GM23338 (cell line): ENCODE measurements around the gene FKBP1A. TPM values are rescaled to one million over a fixed set of nuclear protein-coding genes. Genes with fewer than 3 reads are reported as not detected.

ENCODE experiments used
- ATAC-seq: fragments of 200-7000 bp; cut with Tn5 transposase; 3 replicates; pipeline ENCODE4 v1.9.1; 2020
- DNase-seq: peaks from one replicate; pipeline ENCODE4 v3.0.0-alpha.2; 2015; ENCODE audit warnings: low spot score
- H2AFZ ChIP-seq: fragments of 200-600 bp; sonication (generic); 2 replicates; pipeline ENCODE4 v1.8.0; 2016; ENCODE audit warnings: antibody characterized with exemption, mild to moderate bottlenecking, moderate library complexity
- H3F3A ChIP-seq: fragments of 200-600 bp; sonication (generic); replicated peaks from 2 replicates; pipeline ENCODE4 v1.8.0; 2017; ENCODE audit warnings: antibody characterized with exemption, mixed run types, low read depth
- H3K27ac ChIP-seq: fragments of 200-600 bp; sonication (generic); 2 replicates; pipeline ENCODE4 v1.6.1; 2016; ENCODE audit warnings: low read depth
- H3K27me3 ChIP-seq: fragments of 200-600 bp; sonication (generic); 2 replicates; pipeline ENCODE4 v1.8.0; 2016; ENCODE audit warnings: mild to moderate bottlenecking, mixed run types, moderate library complexity; ENCODE audit not compliant: insufficient read depth
- H3K36me3 ChIP-seq: fragments of 200-600 bp; sonication (generic); 2 replicates; pipeline ENCODE4 v1.8.0; 2016; ENCODE audit warnings: mild to moderate bottlenecking; ENCODE audit not compliant: insufficient read depth
- H3K4me1 ChIP-seq: fragments of 200-600 bp; sonication (generic); 2 replicates; pipeline ENCODE4 v1.8.0; 2016; ENCODE audit warnings: mild to moderate bottlenecking, moderate library complexity; ENCODE audit not compliant: insufficient read depth
- H3K4me2 ChIP-seq: fragments of 200-600 bp; sonication (generic); 2 replicates; pipeline ENCODE4 v1.7.1; 2017; ENCODE audit warnings: mixed run types
- H3K4me3 ChIP-seq: fragments of 200-600 bp; sonication (generic); 2 replicates; pipeline ENCODE4 v1.6.1; 2016; ENCODE audit warnings: mixed run types
- H3K79me2 ChIP-seq: fragments of 200-600 bp; sonication (generic); replicated peaks from 2 replicates; pipeline ENCODE4 v1.8.0; 2017; ENCODE audit warnings: mild to moderate bottlenecking; ENCODE audit not compliant: insufficient read depth
- H3K9me2 ChIP-seq: fragments of 200-600 bp; sonication (generic); 2 replicates; pipeline ENCODE4 v1.8.0; 2017; ENCODE audit not compliant: insufficient read depth
- H4K20me1 ChIP-seq: fragments of 200-600 bp; sonication (generic); replicated peaks from 2 replicates; pipeline ENCODE4 v1.8.0; 2017; ENCODE audit warnings: mild to moderate bottlenecking; ENCODE audit not compliant: insufficient read depth
- H3K27ac Mint-ChIP-seq: 2 replicates; pipeline ENCODE4 v1.8.0; 2020; ENCODE audit warnings: inconsistent platforms, mild to moderate bottlenecking, moderate library complexity, mixed read lengths
- H3K27me3 Mint-ChIP-seq: 3 replicates; pipeline ENCODE4 v1.8.0; 2022; ENCODE audit warnings: low read depth, mild to moderate bottlenecking, moderate library complexity, mixed read lengths, inconsistent platforms; ENCODE audit not compliant: insufficient read depth, poor library complexity
- H3K36me3 Mint-ChIP-seq: 3 replicates; pipeline ENCODE4 v1.8.0; 2021; ENCODE audit warnings: low read depth, mild to moderate bottlenecking, inconsistent platforms, moderate library complexity, mixed read lengths
- H3K4me1 Mint-ChIP-seq: 3 replicates; pipeline ENCODE4 v1.8.0; 2020; ENCODE audit warnings: mild to moderate bottlenecking, inconsistent platforms, mixed read lengths
- H3K4me3 Mint-ChIP-seq: 3 replicates; pipeline ENCODE4 v1.8.0; 2021; ENCODE audit warnings: moderate library complexity, mild to moderate bottlenecking, inconsistent platforms, mixed read lengths
- H3K9me3 Mint-ChIP-seq: 3 replicates; pipeline ENCODE4 v1.8.0; 2020; ENCODE audit warnings: moderate library complexity, mild to moderate bottlenecking, inconsistent platforms, mixed read lengths
- CREB1 ChIP-seq: fragments of 250-450 bp; sonication (Bioruptor Pico); IDR thresholded peaks from 2 replicates; pipeline ENCODE4 v1.5.0; 2020; ENCODE audit warnings: low read depth, mild to moderate bottlenecking, moderate library complexity
- CTCF ChIP-seq, 2 experiments: fragments of 200-600 bp in 1 of 2; sonication (generic) in 1 of 2; conservative IDR thresholded peaks; 2 replicates each; pipeline versions ENCODE4 v1.5.1 to v1.6.1; 2016 to 2017; ENCODE audit warnings: antibody characterized with exemption in 2 of 2, low read depth in 2 of 2, mild to moderate bottlenecking in 2 of 2, moderate library complexity in 1 of 2
- EZH2phosphoT487 ChIP-seq: fragments of 200-600 bp; sonication (generic); IDR thresholded peaks from one replicate; pipeline ENCODE4 v1.8.1; 2018; ENCODE audit warnings: antibody characterized with exemption; ENCODE audit not compliant: unreplicated experiment
- JUNB ChIP-seq: IDR thresholded peaks from one replicate; pipeline ENCODE4 v1.6.1; 2016; ENCODE audit warnings: antibody characterized with exemption; ENCODE audit not compliant: unreplicated experiment
- POLR2AphosphoS5 ChIP-seq: IDR thresholded peaks from 2 replicates; pipeline ENCODE4 v1.6.1; 2016; ENCODE audit warnings: antibody characterized with exemption, low read depth
- STAT1 ChIP-seq: IDR thresholded peaks from one replicate; pipeline ENCODE4 v1.6.1; 2016; ENCODE audit warnings: antibody characterized with exemption; ENCODE audit not compliant: unreplicated experiment
- ZNF331 ChIP-seq: fragments of 250-450 bp; sonication (Bioruptor Pico); IDR thresholded peaks from 2 replicates; pipeline ENCODE4 v1.5.0; 2020; ENCODE audit warnings: low read depth, mild to moderate bottlenecking, moderate library complexity
- polyA plus RNA-seq: library from polyadenylated mRNA; unstranded; fragments of >200 nt; fragmentation: Nextera tagmentation; extraction: Ambion mirVana; gene quantifications from 2 replicates; pipeline ENCODE4 v1.2.1, GENCODE V29; 2016
- total RNA-seq: library from RNA; depleted of rRNA; stranded (reverse); fragments of >200 nt; shearing (Covaris generic); gene quantifications from 2 replicates; pipeline ENCODE4 v1.2.3, GENCODE V29; 2014
- TF ChIP-seq, protein P1 (sequence below): IDR thresholded peaks from one replicate; pipeline ENCODE4 v1.6.1; 2018; ENCODE audit warnings: antibody characterized with exemption; ENCODE audit not compliant: unreplicated experiment

The FKBP1A gene
- total and polyA plus RNA-seq, 2 experiments from 2014 or later: 171 to 350 TPM

DNA sequence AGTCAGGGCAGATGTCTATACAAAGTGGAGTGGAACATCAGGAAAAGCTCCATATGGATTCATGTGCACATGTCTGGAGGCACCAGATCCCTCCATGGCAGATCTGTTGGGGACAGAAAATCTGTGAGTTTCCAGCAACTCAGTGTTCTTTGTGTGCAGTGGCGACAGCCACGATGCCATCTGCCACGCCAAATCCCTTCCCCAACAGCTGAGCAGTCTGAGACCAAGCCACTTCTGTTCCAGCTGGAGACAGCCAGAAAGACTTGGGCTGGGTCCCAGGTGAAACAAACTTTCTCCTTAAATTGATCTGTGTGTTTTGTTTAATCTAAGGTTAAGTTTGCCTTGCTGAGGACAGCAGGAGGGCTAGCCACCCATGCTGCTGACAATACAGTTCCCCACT, 22.9 kb downstream of the FKBP1A start (continued):
- TF ChIP-seq, protein P1, sequence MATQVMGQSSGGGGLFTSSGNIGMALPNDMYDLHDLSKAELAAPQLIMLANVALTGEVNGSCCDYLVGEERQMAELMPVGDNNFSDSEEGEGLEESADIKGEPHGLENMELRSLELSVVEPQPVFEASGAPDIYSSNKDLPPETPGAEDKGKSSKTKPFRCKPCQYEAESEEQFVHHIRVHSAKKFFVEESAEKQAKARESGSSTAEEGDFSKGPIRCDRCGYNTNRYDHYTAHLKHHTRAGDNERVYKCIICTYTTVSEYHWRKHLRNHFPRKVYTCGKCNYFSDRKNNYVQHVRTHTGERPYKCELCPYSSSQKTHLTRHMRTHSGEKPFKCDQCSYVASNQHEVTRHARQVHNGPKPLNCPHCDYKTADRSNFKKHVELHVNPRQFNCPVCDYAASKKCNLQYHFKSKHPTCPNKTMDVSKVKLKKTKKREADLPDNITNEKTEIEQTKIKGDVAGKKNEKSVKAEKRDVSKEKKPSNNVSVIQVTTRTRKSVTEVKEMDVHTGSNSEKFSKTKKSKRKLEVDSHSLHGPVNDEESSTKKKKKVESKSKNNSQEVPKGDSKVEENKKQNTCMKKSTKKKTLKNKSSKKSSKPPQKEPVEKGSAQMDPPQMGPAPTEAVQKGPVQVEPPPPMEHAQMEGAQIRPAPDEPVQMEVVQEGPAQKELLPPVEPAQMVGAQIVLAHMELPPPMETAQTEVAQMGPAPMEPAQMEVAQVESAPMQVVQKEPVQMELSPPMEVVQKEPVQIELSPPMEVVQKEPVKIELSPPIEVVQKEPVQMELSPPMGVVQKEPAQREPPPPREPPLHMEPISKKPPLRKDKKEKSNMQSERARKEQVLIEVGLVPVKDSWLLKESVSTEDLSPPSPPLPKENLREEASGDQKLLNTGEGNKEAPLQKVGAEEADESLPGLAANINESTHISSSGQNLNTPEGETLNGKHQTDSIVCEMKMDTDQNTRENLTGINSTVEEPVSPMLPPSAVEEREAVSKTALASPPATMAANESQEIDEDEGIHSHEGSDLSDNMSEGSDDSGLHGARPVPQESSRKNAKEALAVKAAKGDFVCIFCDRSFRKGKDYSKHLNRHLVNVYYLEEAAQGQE: no peak
- TF ChIP-seq POLR2AphosphoS5 (no peak), ZNF331 (CRISPR knock-in tag) (no peak), STAT1 (no peak), JUNB (no peak), CREB1 (CRISPR knock-in tag) (no peak)

GRCh38 chr20:1368448-1369199, 24.2 kb downstream of the FKBP1A start:
- DNase-seq: no peak
- no peaks in the 10 kb centered on the region for H3K27me3 ChIP-seq
- H3K36me3 ChIP-seq: peaks cover 10% of the 10 kb centered on the region
- Mint-ChIP-seq H3K4me1 (no peaks in the 10 kb centered on the region; the same call in 2 of the 3 replicates), H3K27me3 (no peaks in the 10 kb centered on the region), H3K4me3 (no peak overlapping the region), H3K36me3 (peaks cover 47% of the 10 kb centered on the region), H3K27ac (no peak overlapping the region), H3K9me3 (no peaks in the 10 kb centered on the region)
- H3K4me2 ChIP-seq: no peak overlapping the region
- ATAC-seq: no peak
- no peaks in the 10 kb centered on the region for H3K9me2 ChIP-seq
- H3K79me2 ChIP-seq: peaks cover 10% of the 10 kb centered on the region
- no peak overlapping the region for H3K4me3 ChIP-seq
- H3K27ac ChIP-seq: no peak overlapping the region
- no peak overlapping the region for H2AFZ ChIP-seq
- no peaks in the 10 kb centered on the region for H3K4me1 ChIP-seq
- peaks cover 44% of the 10 kb centered on the region for H4K20me1 ChIP-seq
- 0 out of 4 replicates have a peak, but pooled peaks of 1 of the 2 experiments have one; percentile 9 for TF ChIP-seq CTCF (conservative IDR thresholded peaks at IDR 0.05; ENCODE audit: low read depth in 2 of 2)
- TF ChIP-seq POLR2AphosphoS5: no peak
- TF ChIP-seq, protein P1: no peak
- TF ChIP-seq EZH2phosphoT487: no peak
- TF ChIP-seq STAT1: no peak
- H3F3A ChIP-seq: no peaks in the 10 kb centered on the region
